GM23338 (cell line): Measurements from ENCODE around the gene NRF1. TPM values are rescaled to one million over a fixed set of nuclear protein-coding genes. Genes with fewer than 3 reads are reported as not detected.

ENCODE experiments used
- ATAC-seq: fragments of 200-7000 bp; cut with Tn5 transposase; 3 replicates; pipeline ENCODE4 v1.9.1; 2020
- DNase-seq: peaks from one replicate; pipeline ENCODE4 v3.0.0-alpha.2; 2015; ENCODE audit warnings: low spot score
- H2AFZ ChIP-seq: fragments of 200-600 bp; sonication (generic); 2 replicates; pipeline ENCODE4 v1.8.0; 2016; ENCODE audit warnings: antibody characterized with exemption, mild to moderate bottlenecking, moderate library complexity
- H3F3A ChIP-seq: fragments of 200-600 bp; sonication (generic); replicated peaks from 2 replicates; pipeline ENCODE4 v1.8.0; 2017; ENCODE audit warnings: antibody characterized with exemption, mixed run types, low read depth
- H3K27ac ChIP-seq: fragments of 200-600 bp; sonication (generic); 2 replicates; pipeline ENCODE4 v1.6.1; 2016; ENCODE audit warnings: low read depth
- H3K27me3 ChIP-seq: fragments of 200-600 bp; sonication (generic); 2 replicates; pipeline ENCODE4 v1.8.0; 2016; ENCODE audit warnings: mild to moderate bottlenecking, mixed run types, moderate library complexity; ENCODE audit not compliant: insufficient read depth
- H3K36me3 ChIP-seq: fragments of 200-600 bp; sonication (generic); 2 replicates; pipeline ENCODE4 v1.8.0; 2016; ENCODE audit warnings: mild to moderate bottlenecking; ENCODE audit not compliant: insufficient read depth
- H3K4me1 ChIP-seq: fragments of 200-600 bp; sonication (generic); 2 replicates; pipeline ENCODE4 v1.8.0; 2016; ENCODE audit warnings: mild to moderate bottlenecking, moderate library complexity; ENCODE audit not compliant: insufficient read depth
- H3K4me2 ChIP-seq: fragments of 200-600 bp; sonication (generic); 2 replicates; pipeline ENCODE4 v1.7.1; 2017; ENCODE audit warnings: mixed run types
- H3K4me3 ChIP-seq: fragments of 200-600 bp; sonication (generic); 2 replicates; pipeline ENCODE4 v1.6.1; 2016; ENCODE audit warnings: mixed run types
- H3K79me2 ChIP-seq: fragments of 200-600 bp; sonication (generic); replicated peaks from 2 replicates; pipeline ENCODE4 v1.8.0; 2017; ENCODE audit warnings: mild to moderate bottlenecking; ENCODE audit not compliant: insufficient read depth
- H3K9me2 ChIP-seq: fragments of 200-600 bp; sonication (generic); 2 replicates; pipeline ENCODE4 v1.8.0; 2017; ENCODE audit not compliant: insufficient read depth
- H4K20me1 ChIP-seq: fragments of 200-600 bp; sonication (generic); replicated peaks from 2 replicates; pipeline ENCODE4 v1.8.0; 2017; ENCODE audit warnings: mild to moderate bottlenecking; ENCODE audit not compliant: insufficient read depth
- H3K27ac Mint-ChIP-seq: 2 replicates; pipeline ENCODE4 v1.8.0; 2020; ENCODE audit warnings: inconsistent platforms, mild to moderate bottlenecking, moderate library complexity, mixed read lengths
- H3K27me3 Mint-ChIP-seq: 3 replicates; pipeline ENCODE4 v1.8.0; 2022; ENCODE audit warnings: low read depth, mild to moderate bottlenecking, moderate library complexity, mixed read lengths, inconsistent platforms; ENCODE audit not compliant: insufficient read depth, poor library complexity
- H3K36me3 Mint-ChIP-seq: 3 replicates; pipeline ENCODE4 v1.8.0; 2021; ENCODE audit warnings: low read depth, mild to moderate bottlenecking, inconsistent platforms, moderate library complexity, mixed read lengths
- H3K4me1 Mint-ChIP-seq: 3 replicates; pipeline ENCODE4 v1.8.0; 2020; ENCODE audit warnings: mild to moderate bottlenecking, inconsistent platforms, mixed read lengths
- H3K4me3 Mint-ChIP-seq: 3 replicates; pipeline ENCODE4 v1.8.0; 2021; ENCODE audit warnings: moderate library complexity, mild to moderate bottlenecking, inconsistent platforms, mixed read lengths
- H3K9me3 Mint-ChIP-seq: 3 replicates; pipeline ENCODE4 v1.8.0; 2020; ENCODE audit warnings: moderate library complexity, mild to moderate bottlenecking, inconsistent platforms, mixed read lengths
- CREB1 ChIP-seq: fragments of 250-450 bp; sonication (Bioruptor Pico); IDR thresholded peaks from 2 replicates; pipeline ENCODE4 v1.5.0; 2020; ENCODE audit warnings: low read depth, mild to moderate bottlenecking, moderate library complexity
- JUNB ChIP-seq: IDR thresholded peaks from one replicate; pipeline ENCODE4 v1.6.1; 2016; ENCODE audit warnings: antibody characterized with exemption; ENCODE audit not compliant: unreplicated experiment
- NANOG ChIP-seq: IDR thresholded peaks from 2 replicates; pipeline ENCODE4 v1.6.1; 2016; ENCODE audit warnings: antibody characterized with exemption, borderline replicate concordance
- ZNF114 ChIP-seq: fragments of 250-450 bp; sonication (Bioruptor Pico); IDR thresholded peaks from 2 replicates; pipeline ENCODE4 v1.5.0; 2020; ENCODE audit warnings: mild to moderate bottlenecking, moderate library complexity
- ZNF331 ChIP-seq: fragments of 250-450 bp; sonication (Bioruptor Pico); IDR thresholded peaks from 2 replicates; pipeline ENCODE4 v1.5.0; 2020; ENCODE audit warnings: low read depth, mild to moderate bottlenecking, moderate library complexity
- polyA plus RNA-seq: library from polyadenylated mRNA; unstranded; fragments of >200 nt; fragmentation: Nextera tagmentation; extraction: Ambion mirVana; gene quantifications from 2 replicates; pipeline ENCODE4 v1.2.1, GENCODE V29; 2016
- total RNA-seq: library from RNA; depleted of rRNA; stranded (reverse); fragments of >200 nt; shearing (Covaris generic); gene quantifications from 2 replicates; pipeline ENCODE4 v1.2.3, GENCODE V29; 2014
- TF ChIP-seq, protein P1 (sequence below): fragments of 250-450 bp; sonication (Bioruptor Pico); IDR thresholded peaks from 2 replicates; pipeline ENCODE4 v1.5.0; 2020; ENCODE audit warnings: mild to moderate bottlenecking, moderate library complexity
- TF ChIP-seq, protein P2 (sequence below), 2 experiments: fragments of 200-600 bp in 1 of 2; sonication (generic) in 1 of 2; conservative IDR thresholded peaks; 2 replicates each; pipeline versions ENCODE4 v1.5.1 to v1.6.1; 2016 to 2017; ENCODE audit warnings: antibody characterized with exemption in 2 of 2, low read depth in 2 of 2, mild to moderate bottlenecking in 2 of 2, moderate library complexity in 1 of 2
- TF ChIP-seq, protein P3 (sequence below): IDR thresholded peaks from 2 replicates; pipeline ENCODE4 v1.6.1; 2016; ENCODE audit warnings: antibody characterized with exemption

NRF1 gene
- total and polyA plus RNA-seq, 2 experiments from 2014 or later, result 5.3 to 24.6 TPM

DNA sequence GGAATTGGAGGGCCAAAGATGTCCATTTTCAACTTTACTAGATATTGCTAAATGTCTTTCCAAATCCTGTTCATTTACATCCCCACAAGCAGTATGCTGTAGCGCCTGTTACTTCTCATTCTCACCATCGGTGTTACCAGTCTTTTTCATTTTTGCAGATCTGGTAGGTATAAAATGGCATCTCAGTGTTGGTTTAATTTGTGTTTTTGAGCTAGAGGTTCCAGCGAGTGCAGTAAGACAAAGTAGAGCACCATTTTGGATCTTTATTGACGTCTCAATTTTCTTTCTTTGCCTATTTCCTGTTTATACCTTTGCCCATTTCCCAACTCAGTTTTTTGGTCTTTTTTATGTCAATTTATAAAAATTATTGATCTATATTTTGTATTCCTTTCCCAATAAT is 55.6 kb downstream of the NRF1 start (continued):
- TF ChIP-seq, protein P1, sequence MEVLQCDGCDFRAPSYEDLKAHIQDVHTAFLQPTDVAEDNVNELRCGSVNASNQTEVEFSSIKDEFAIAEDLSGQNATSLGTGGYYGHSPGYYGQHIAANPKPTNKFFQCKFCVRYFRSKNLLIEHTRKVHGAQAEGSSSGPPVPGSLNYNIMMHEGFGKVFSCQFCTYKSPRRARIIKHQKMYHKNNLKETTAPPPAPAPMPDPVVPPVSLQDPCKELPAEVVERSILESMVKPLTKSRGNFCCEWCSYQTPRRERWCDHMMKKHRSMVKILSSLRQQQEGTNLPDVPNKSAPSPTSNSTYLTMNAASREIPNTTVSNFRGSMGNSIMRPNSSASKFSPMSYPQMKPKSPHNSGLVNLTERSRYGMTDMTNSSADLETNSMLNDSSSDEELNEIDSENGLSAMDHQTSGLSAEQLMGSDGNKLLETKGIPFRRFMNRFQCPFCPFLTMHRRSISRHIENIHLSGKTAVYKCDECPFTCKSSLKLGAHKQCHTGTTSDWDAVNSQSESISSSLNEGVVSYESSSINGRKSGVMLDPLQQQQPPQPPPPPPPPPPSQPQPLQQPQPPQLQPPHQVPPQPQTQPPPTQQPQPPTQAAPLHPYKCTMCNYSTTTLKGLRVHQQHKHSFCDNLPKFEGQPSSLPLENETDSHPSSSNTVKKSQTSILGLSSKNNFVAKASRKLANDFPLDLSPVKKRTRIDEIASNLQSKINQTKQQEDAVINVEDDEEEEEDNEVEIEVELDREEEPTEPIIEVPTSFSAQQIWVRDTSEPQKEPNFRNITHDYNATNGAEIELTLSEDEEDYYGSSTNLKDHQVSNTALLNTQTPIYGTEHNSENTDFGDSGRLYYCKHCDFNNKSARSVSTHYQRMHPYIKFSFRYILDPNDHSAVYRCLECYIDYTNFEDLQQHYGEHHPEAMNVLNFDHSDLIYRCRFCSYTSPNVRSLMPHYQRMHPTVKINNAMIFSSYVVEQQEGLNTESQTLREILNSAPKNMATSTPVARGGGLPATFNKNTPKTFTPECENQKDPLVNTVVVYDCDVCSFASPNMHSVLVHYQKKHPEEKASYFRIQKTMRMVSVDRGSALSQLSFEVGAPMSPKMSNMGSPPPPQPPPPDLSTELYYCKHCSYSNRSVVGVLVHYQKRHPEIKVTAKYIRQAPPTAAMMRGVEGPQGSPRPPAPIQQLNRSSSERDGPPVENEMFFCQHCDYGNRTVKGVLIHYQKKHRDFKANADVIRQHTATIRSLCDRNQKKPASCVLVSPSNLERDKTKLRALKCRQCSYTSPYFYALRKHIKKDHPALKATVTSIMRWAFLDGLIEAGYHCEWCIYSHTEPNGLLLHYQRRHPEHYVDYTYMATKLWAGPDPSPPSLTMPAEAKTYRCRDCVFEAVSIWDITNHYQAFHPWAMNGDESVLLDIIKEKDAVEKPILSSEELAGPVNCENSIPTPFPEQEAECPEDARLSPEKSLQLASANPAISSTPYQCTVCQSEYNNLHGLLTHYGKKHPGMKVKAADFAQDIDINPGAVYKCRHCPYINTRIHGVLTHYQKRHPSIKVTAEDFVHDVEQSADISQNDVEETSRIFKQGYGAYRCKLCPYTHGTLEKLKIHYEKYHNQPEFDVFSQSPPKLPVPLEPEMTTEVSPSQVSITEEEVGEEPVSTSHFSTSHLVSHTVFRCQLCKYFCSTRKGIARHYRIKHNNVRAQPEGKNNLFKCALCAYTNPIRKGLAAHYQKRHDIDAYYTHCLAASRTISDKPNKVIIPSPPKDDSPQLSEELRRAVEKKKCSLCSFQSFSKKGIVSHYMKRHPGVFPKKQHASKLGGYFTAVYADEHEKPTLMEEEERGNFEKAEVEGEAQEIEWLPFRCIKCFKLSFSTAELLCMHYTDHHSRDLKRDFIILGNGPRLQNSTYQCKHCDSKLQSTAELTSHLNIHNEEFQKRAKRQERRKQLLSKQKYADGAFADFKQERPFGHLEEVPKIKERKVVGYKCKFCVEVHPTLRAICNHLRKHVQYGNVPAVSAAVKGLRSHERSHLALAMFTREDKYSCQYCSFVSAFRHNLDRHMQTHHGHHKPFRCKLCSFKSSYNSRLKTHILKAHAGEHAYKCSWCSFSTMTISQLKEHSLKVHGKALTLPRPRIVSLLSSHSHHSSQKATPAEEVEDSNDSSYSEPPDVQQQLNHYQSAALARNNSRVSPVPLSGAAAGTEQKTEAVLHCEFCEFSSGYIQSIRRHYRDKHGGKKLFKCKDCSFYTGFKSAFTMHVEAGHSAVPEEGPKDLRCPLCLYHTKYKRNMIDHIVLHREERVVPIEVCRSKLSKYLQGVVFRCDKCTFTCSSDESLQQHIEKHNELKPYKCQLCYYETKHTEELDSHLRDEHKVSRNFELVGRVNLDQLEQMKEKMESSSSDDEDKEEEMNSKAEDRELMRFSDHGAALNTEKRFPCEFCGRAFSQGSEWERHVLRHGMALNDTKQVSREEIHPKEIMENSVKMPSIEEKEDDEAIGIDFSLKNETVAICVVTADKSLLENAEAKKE (CRISPR knock-in tag), result no peak
- TF ChIP-seq, protein P2, sequence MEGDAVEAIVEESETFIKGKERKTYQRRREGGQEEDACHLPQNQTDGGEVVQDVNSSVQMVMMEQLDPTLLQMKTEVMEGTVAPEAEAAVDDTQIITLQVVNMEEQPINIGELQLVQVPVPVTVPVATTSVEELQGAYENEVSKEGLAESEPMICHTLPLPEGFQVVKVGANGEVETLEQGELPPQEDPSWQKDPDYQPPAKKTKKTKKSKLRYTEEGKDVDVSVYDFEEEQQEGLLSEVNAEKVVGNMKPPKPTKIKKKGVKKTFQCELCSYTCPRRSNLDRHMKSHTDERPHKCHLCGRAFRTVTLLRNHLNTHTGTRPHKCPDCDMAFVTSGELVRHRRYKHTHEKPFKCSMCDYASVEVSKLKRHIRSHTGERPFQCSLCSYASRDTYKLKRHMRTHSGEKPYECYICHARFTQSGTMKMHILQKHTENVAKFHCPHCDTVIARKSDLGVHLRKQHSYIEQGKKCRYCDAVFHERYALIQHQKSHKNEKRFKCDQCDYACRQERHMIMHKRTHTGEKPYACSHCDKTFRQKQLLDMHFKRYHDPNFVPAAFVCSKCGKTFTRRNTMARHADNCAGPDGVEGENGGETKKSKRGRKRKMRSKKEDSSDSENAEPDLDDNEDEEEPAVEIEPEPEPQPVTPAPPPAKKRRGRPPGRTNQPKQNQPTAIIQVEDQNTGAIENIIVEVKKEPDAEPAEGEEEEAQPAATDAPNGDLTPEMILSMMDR (conservative IDR thresholded peaks at IDR 0.05; ENCODE audit: low read depth in 2 of 2), result no peak

DNA sequence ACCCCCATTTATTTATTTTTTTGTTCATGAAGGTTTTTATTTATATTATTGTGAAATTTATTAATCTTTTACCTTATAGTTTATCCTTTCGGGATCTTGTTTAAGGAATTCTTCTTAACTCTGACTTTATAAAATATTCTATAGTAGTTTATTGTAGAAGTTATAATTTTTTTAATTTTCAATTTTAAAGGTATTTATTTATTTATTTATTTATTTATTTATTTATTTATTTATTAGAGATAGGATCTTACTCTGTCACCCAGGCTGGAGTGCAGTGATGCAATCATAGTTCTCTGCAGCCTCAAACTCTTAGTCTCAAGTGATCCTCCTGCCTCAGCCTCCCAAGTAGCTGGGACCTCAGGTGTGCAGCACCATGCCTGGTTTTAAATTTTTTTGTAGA is 56.0 kb downstream of the NRF1 start:
- Histone ChIP-seq H3K27me3 (no peaks in the 10 kb centered on the region), H3K79me2 (peaks cover 12% of the 10 kb centered on the region; the same call in 1 of the 2 replicates), H3K4me3 (no peak overlapping the region), H3K36me3 (peaks cover 6% of the 10 kb centered on the region), H3K27ac (no peak overlapping the region), H3K9me2 (no peaks in the 10 kb centered on the region), H3K4me1 (peaks cover 12% of the 10 kb centered on the region), H3F3A (no peaks in the 10 kb centered on the region), H3K4me2 (no peak overlapping the region), H2AFZ (no peak overlapping the region), H4K20me1 (no peaks in the 10 kb centered on the region)
- ATAC-seq, result no peak
- peaks cover 21% of the 10 kb centered on the region for H3K36me3 Mint-ChIP-seq
- DNase-seq, result no peak
- H3K27me3 Mint-ChIP-seq, result no peaks in the 10 kb centered on the region
- H3K9me3 Mint-ChIP-seq, result peaks cover 15% of the 10 kb centered on the region
- no peak overlapping the region for H3K4me3 Mint-ChIP-seq
- H3K4me1 Mint-ChIP-seq, result peaks cover 13% of the 10 kb centered on the region
- H3K27ac Mint-ChIP-seq, result no peak overlapping the region
- TF ChIP-seq, protein P3, sequence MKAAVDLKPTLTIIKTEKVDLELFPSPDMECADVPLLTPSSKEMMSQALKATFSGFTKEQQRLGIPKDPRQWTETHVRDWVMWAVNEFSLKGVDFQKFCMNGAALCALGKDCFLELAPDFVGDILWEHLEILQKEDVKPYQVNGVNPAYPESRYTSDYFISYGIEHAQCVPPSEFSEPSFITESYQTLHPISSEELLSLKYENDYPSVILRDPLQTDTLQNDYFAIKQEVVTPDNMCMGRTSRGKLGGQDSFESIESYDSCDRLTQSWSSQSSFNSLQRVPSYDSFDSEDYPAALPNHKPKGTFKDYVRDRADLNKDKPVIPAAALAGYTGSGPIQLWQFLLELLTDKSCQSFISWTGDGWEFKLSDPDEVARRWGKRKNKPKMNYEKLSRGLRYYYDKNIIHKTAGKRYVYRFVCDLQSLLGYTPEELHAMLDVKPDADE, result no peak
- no peak for TF ChIP-seq ZNF331 (CRISPR knock-in tag)
- no peak for TF ChIP-seq ZNF114 (CRISPR knock-in tag)
- no peak for TF ChIP-seq CREB1
- no peak for TF ChIP-seq NANOG
- TF ChIP-seq, protein P2 (conservative IDR thresholded peaks at IDR 0.05; ENCODE audit: low read depth in 2 of 2), result no peak
- TF ChIP-seq JUNB, result no peak
